Measurements from ENCODE around the gene PMVK.

The PMVK gene

DNA sequence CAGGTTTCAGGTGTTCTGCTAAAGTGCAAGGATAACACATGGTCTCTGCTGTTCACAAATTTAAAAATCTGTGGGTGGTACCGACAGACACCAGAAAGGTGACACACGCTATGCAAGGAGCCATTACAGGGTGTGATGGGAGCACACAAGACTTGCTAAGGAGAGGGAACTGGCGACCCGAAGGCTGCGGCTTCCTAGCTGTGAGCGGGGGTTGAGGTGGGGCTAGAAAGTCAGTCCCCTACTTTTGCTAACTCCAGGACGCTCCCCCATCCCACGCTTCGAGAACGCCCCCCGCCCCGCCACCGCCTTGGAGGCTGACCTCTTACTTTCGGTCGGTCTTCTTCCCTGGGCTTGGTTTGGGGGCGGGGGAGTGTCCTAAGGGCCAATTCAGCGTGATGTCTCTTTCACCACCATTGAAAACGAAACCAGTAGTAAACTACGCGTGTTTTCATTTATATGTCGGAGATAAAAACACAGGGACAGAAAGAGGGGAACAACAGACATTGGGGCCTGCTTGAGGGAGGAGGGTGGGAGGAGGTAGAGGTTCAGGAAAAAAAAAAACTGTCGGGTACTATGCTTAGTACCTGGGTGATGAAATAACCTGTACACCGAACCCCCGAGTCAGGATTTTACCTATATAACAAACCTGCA is 39.0 kb upstream of the PMVK start:
- peak; percentile 61 to 74 for DNase-seq (ENCODE audit: low read depth in 2 of 2)
- TF ChIP-seq, protein P1, sequence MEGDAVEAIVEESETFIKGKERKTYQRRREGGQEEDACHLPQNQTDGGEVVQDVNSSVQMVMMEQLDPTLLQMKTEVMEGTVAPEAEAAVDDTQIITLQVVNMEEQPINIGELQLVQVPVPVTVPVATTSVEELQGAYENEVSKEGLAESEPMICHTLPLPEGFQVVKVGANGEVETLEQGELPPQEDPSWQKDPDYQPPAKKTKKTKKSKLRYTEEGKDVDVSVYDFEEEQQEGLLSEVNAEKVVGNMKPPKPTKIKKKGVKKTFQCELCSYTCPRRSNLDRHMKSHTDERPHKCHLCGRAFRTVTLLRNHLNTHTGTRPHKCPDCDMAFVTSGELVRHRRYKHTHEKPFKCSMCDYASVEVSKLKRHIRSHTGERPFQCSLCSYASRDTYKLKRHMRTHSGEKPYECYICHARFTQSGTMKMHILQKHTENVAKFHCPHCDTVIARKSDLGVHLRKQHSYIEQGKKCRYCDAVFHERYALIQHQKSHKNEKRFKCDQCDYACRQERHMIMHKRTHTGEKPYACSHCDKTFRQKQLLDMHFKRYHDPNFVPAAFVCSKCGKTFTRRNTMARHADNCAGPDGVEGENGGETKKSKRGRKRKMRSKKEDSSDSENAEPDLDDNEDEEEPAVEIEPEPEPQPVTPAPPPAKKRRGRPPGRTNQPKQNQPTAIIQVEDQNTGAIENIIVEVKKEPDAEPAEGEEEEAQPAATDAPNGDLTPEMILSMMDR (IDR thresholded peaks at IDR 0.05; ENCODE audit: low read depth, low read length), result no peak
- H3K4me3 ChIP-seq (replicated peaks in 1 of 2; ENCODE audit: low read depth in 2 of 2, low read length in 2 of 2), result peak overlapping the region; percentile 59 to 62

DNA sequence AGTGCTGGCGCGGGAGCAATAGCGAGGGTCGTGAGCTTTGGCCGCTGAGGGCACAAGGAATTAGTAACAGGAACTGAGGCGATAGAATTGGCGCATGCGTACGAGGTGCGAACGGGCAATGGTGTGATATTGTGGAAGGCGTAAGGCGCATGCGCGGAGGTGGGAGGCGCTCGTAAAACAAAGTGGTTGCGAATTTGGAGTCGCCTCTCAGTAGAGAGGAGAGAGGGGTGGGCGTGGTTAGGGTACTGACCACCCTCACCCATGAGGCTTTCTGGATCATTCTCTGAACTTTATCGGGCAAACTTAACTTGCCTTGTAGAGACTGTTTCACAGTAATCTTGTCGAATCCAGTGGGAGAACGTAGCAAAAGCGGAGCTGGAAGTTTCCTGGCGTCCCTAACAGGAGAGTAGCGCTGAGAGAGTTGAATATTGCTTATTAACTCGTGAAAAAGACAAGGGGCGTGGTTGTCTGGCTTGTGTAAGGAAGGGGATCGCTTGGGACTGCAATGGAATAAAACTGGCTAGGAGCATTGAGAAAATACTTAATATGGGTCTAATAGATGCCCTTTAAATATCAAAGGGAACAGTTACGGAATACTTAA is 38.4 kb upstream of the PMVK start:
- H3K4me3 ChIP-seq (replicated peaks in 1 of 2; ENCODE audit: low read depth in 2 of 2, low read length in 2 of 2), result peak overlapping the region; percentile 59 to 62
- TF ChIP-seq, protein P1 (IDR thresholded peaks at IDR 0.05; ENCODE audit: low read depth, low read length), result no peak
- peak; percentile 97 to 98 for DNase-seq (ENCODE audit: low read depth in 2 of 2)

DNA sequence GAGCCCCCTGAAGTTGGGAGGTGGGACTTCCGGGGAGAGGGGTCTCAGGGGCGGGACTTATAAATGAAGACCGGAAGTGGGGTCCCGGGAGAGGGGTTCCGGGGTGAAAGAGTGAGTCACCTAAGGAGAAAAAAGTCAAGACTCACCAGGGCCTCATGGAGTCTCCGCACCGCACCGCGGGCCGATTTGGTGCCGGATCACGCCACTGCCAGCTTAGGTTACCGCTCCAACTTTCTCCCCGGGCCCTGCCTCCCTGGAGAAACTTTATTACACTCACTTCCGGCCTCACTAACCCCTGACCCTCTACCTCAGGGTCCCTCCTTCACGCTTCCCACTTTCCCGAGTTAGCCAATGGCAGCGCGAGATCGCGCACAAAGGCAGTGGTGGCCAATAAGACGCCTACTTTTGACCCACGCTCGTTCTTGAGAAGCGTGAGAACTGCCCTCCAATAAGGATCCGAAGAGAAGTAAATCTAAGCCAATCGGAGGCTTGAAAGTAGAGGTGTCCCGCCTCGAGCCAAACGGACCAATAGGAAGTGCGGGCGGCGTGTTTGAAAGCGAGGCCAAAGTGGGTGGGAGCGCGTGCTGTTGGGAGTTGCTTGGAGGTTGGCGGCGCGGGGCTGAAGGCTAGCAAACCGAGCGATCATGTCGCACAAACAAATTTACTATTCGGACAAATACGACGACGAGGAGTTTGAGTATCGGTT is 37.7 kb upstream of the PMVK start, which contains the start of gene CKS1B:
Gene CKS1B, plus strand, starts transcription at position 580 of the 706 bp plus-strand sequence. Its CDS starts 65 bp downstream, at position 645.
- TF ChIP-seq, protein P1 (IDR thresholded peaks at IDR 0.05; ENCODE audit: low read depth, low read length), result no peak
- DNase-seq (ENCODE audit: low read depth in 2 of 2), result peak; percentile 100
- peak within 1 kb of the TSS; percentile 62 to 73 for H3K4me3 ChIP-seq (replicated peaks in 1 of 2; ENCODE audit: low read depth in 2 of 2, low read length in 2 of 2)

DNA sequence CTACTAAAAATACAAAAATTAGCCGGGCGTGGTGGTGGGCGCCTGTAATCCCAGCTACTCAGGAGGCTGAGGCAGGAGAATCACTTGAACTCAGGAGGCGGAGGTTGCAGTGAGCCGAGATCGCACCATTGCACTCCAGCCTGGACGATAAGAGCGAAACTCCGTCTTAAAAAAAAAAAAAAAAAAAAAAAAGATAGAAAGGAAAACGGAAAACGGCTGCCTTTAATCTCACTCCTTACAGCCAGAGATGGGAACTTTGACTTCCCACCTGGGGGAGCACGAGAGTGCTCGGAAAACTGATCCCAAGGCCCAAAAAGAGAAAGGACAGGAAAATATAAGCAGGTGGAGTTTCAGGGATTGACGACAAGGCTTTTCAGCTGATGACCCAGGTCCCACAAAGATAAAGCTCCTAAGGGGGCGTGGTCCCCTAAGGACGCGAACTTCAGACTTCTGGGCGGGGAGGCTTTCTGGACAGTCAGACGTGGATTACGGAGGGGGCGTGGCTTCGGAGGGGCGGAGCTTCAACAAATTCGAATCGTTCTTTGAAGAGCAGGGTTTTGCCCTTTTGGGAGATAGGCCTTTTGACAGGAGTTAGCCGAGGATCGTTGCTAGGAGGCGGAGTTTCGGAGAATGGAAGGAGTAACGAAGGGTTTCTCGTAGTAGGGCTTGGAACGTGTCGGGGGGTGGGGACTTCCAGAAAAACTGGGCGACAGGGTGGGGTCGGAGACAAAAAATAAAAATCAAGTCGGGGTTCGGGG is 37.0 kb upstream of the PMVK start:
- TF ChIP-seq, protein P1 (IDR thresholded peaks at IDR 0.05; ENCODE audit: low read depth, low read length), result peak; percentile 8
- DNase-seq (ENCODE audit: low read depth in 2 of 2), result peak; percentile 99

DNA sequence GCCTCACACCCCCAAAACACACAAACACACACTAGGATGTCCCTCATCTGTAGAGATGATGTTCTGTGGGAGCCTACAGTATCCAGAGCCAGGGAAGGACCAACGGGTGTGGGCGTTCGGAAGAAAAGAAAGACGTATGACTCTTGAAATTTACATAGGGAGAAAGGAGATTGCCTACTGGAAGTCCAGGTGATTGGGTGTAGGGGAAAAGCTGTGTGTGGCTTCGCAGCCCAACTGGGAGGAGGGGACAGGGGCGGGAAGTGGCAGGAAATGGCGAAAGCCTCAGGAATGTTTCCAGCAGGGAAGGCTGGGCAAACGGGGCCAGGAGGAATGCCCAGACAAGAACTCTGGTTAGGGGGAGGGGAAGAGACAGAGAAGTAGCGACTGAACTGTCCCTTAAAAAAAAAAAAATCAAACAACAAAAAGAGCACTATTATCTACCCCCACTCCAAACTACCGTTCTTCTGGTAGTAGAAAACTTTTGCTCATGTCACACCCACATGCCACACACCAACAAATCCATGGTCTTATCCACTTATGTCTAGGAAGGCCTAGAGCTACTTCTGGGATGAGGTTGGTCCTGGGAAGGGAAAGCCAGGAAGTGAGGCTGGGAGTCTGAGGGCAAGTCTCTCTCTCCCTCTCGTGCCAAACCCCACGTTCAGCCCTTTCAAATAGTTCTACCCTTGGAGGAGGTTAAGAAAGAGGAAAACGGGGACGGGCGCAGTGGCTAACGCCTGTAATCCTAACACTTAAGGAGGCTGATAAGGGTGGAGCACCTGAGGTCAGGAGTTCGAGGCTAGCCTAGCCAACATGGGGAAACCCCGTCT is 36.2 kb upstream of the PMVK start:
- H3K4me3 ChIP-seq (replicated peaks in 1 of 2; ENCODE audit: low read depth in 2 of 2, low read length in 2 of 2), result peak overlapping the region; percentile 61 to 73
- TF ChIP-seq, protein P1 (IDR thresholded peaks at IDR 0.05; ENCODE audit: low read depth, low read length), result no peak
- peak; percentile 96 to 99 for DNase-seq (ENCODE audit: low read depth in 2 of 2)

More for the DNA sequence above, 37.0 kb upstream of the PMVK start:
- H3K4me3 ChIP-seq (replicated peaks in 1 of 2; ENCODE audit: low read depth in 2 of 2, low read length in 2 of 2), result peak overlapping the region; percentile 61 to 73

DNA sequence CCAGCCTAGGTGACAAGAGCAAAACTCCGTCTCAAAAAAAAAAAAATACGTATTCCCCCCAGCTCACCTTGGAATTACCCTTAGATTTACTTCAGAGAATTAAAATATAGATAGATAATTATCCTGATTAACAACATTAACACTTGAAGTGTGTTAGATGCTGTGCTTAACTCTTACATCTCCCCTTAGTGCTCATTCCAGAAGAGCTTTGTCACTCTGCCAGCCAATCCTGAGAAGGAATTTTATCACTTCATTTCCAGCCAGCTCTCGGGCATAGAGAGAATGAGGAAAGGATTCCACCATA is 35.6 kb upstream of the PMVK start:
- TF ChIP-seq, protein P1 (IDR thresholded peaks at IDR 0.05; ENCODE audit: low read depth, low read length), result no peak

More for the DNA sequence above, 35.6 kb upstream of the PMVK start:
- DNase-seq (ENCODE audit: low read depth in 2 of 2), result no peak
- peak overlapping the region; percentile 61 to 73 for H3K4me3 ChIP-seq (replicated peaks in 1 of 2; ENCODE audit: low read depth in 2 of 2, low read length in 2 of 2)
